K562 (cell line): ENCODE results near the gene GGCT.

Experiments used
- CEBPB ChIP-seq: fragments of 450-650 bp; IDR thresholded peaks from 2 replicates; pipeline ENCODE4 v1.6.1; 2016; ENCODE audit warnings: missing genetic modification characterization, missing compliant biosample characterization
- CTCF ChIP-seq, 3 experiments: IDR thresholded peaks in 2 of 3; conservative IDR thresholded peaks in 1 of 3; 2 replicates each; pipeline ENCODE4 v1.5.1; 2011 to 2012; ENCODE audit warnings: low read length in 3 of 3, mild to moderate bottlenecking in 3 of 3, control low read depth in 2 of 3, improper control_type of control experiment in 1 of 3, inconsistent platforms in 1 of 3, low read depth in 1 of 3, mixed read lengths in 1 of 3, moderate library complexity in 1 of 3; ENCODE audit not compliant: insufficient read depth in 2 of 3
- EZH2 ChIP-seq: IDR thresholded peaks from 2 replicates; pipeline ENCODE4 v1.6.1; 2012; ENCODE audit warnings: low read depth, mild to moderate bottlenecking, inconsistent platforms, low read length, borderline replicate concordance
- FOS ChIP-seq: IDR thresholded peaks from 3 replicates; pipeline ENCODE4 v1.6.1; 2011; ENCODE audit not compliant: insufficient read length; ENCODE audit errors: extremely low read depth
- FOXJ3 ChIP-seq: sonication (generic); formaldehyde crosslinking; IDR thresholded peaks from 2 replicates; pipeline ENCODE4 v1.4.0; 2020; ENCODE audit warnings: mild to moderate bottlenecking, missing genetic modification reagents
- NONO ChIP-seq, 2 experiments: fragments of 200-400 bp in 1 of 2; fragments of 450-650 bp in 1 of 2; formaldehyde crosslinking in 1 of 2; IDR thresholded peaks; 2 replicates each; pipeline ENCODE4 v1.6.1; 2017; ENCODE audit warnings: low read depth in 2 of 2, mild to moderate bottlenecking in 2 of 2, moderate library complexity in 2 of 2, low read length in 1 of 2
- PHF8 ChIP-seq: fragments of 200-600 bp; sonication (generic); IDR thresholded peaks from 2 replicates; pipeline ENCODE4 v1.6.1; 2012; ENCODE audit warnings: mixed run types, mild to moderate bottlenecking, inconsistent platforms, low read length, moderate library complexity, borderline replicate concordance
- POLR2A ChIP-seq: fragments of 450-650 bp; conservative IDR thresholded peaks from 2 replicates; pipeline ENCODE4 v1.6.1; 2016
- RUNX1 ChIP-seq: sonication (generic); IDR thresholded peaks from 2 replicates; pipeline ENCODE4 v1.6.1; 2016; ENCODE audit warnings: antibody characterized with exemption, low read depth
- SMARCB1 ChIP-seq: IDR thresholded peaks from 2 replicates; pipeline ENCODE4 v1.6.1; 2011; ENCODE audit warnings: improper control_type of control experiment, low read depth; ENCODE audit not compliant: insufficient read length
- SMC3 ChIP-seq: conservative IDR thresholded peaks from 2 replicates; pipeline ENCODE4 v1.6.1; 2011; ENCODE audit warnings: low read depth, low read length, improper control_type of control experiment; ENCODE audit not compliant: insufficient read depth
- TFE3 ChIP-seq: fragments of 450-650 bp; formaldehyde crosslinking; IDR thresholded peaks from 2 replicates; pipeline ENCODE4 v1.4.0; 2020; ENCODE audit warnings: mild to moderate bottlenecking, mixed read lengths
- ZNF212 ChIP-seq: fragments of 450-650 bp; formaldehyde crosslinking; IDR thresholded peaks from 2 replicates; pipeline ENCODE4 v1.4.0; 2020; ENCODE audit warnings: mild to moderate bottlenecking
- ZSCAN29 ChIP-seq: fragments of 450-650 bp; IDR thresholded peaks from 2 replicates; pipeline ENCODE4 v1.6.1; 2017

GRCh38 chr7:30451539-30452279 lies 52.9 kb downstream of the GGCT start:
- no peak for TF ChIP-seq NONO (IDR thresholded peaks at IDR 0.05; ENCODE audit: low read depth in 2 of 2, low read length in 1 of 2)
- no peak for TF ChIP-seq FOXJ3 (CRISPR knock-in tag)
- no peak for TF ChIP-seq TFE3 (CRISPR knock-in tag)
- TF ChIP-seq CTCF (IDR thresholded peaks at IDR 0.05 in 2 of 3, conservative IDR thresholded peaks at IDR 0.05 in 1 of 3; ENCODE audit: insufficient read depth in 2 of 3, low read depth in 1 of 3, low read length in 3 of 3) = no peak
- no peak for TF ChIP-seq FOS
- TF ChIP-seq RUNX1 = no peak
- TF ChIP-seq CEBPB (tag) = no peak
- TF ChIP-seq ZNF212 (CRISPR knock-in tag) = no peak
- TF ChIP-seq EZH2 = no peak
- TF ChIP-seq POLR2A = no peak
- no peak for TF ChIP-seq PHF8
- TF ChIP-seq SMARCB1 = no peak
- TF ChIP-seq ZSCAN29 = no peak
- no peak for TF ChIP-seq SMC3
